HEK293 (cell line): Measurements from ENCODE around the gene NTRK3.

Source experiments
- CTCF ChIA-PET: fragments of 350-600 bp; formaldehyde crosslinking; extraction: SDS; loops from one replicate; lab custom pipeline; 2021; ENCODE audit warnings: antibody characterized with exemption; lab: Yijun Ruan, JAX
- POLR2A ChIA-PET: fragments of 300-600 bp; formaldehyde crosslinking; extraction: SDS; loops from one replicate; lab custom pipeline; 2020; ENCODE audit warnings: antibody characterized with exemption, inconsistent platforms; lab: Yijun Ruan, JAX
- H3K27ac ChIP-seq: fragments of 200-500 bp; sonication (Bioruptor generic); 2 replicates; pipeline ENCODE4 v1.5.1; 2014; ENCODE audit warnings: low read depth, low read length, control low read depth, inconsistent platforms; ENCODE audit errors: extremely low read depth
- H3K36me3 ChIP-seq, 2 experiments: fragments of 200-500 bp in 1 of 2; sonication (Bioruptor generic) in 1 of 2; 1 replicate in 1 of 2; 2 replicates in 1 of 2; pipeline ENCODE4 v1.5.1; 2014 to 2017; ENCODE audit warnings: inconsistent platforms in 2 of 2, low read length in 2 of 2; ENCODE audit not compliant: control insufficient read depth in 2 of 2, insufficient read depth in 1 of 2
- H3K4me1 ChIP-seq: fragments of 200-500 bp; sonication (Bioruptor generic); 2 replicates; pipeline ENCODE4 v1.5.1; 2014; ENCODE audit warnings: mild to moderate bottlenecking, low read length, inconsistent platforms; ENCODE audit not compliant: control insufficient read depth, insufficient read depth
- H3K4me3 ChIP-seq: 2 replicates; pipeline ENCODE4 v1.5.1; 2011; ENCODE audit warnings: low read depth, mild to moderate bottlenecking, control low read depth, low read length, moderate library complexity
- H3K9me3 ChIP-seq: fragments of 200-500 bp; sonication (Bioruptor generic); 2 replicates; pipeline ENCODE4 v1.5.1; 2014; ENCODE audit warnings: low read depth, low read length, inconsistent platforms; ENCODE audit not compliant: control insufficient read depth, insufficient read depth
- GLIS1 ChIP-seq: fragments of 450-650 bp; formaldehyde crosslinking; IDR thresholded peaks from 2 replicates; pipeline ENCODE4 v1.5.1; 2016; ENCODE audit warnings: missing biosample characterization, missing genetic modification characterization
- GLIS2 ChIP-seq: fragments of 450-650 bp; formaldehyde crosslinking; IDR thresholded peaks from 2 replicates; pipeline ENCODE4 v1.5.1; 2016; ENCODE audit warnings: missing biosample characterization, missing genetic modification characterization
- MYNN ChIP-seq: fragments of 450-650 bp; formaldehyde crosslinking; IDR thresholded peaks from 2 replicates; pipeline ENCODE4 v1.5.1; 2016; ENCODE audit warnings: missing biosample characterization, missing genetic modification characterization, borderline replicate concordance
- SALL2 ChIP-seq: fragments of 450-650 bp; formaldehyde crosslinking; IDR thresholded peaks from 2 replicates; pipeline ENCODE4 v1.5.0; 2017; ENCODE audit warnings: missing biosample characterization, mild to moderate bottlenecking, missing genetic modification characterization, borderline replicate concordance
- SP7 ChIP-seq: fragments of 450-650 bp; formaldehyde crosslinking; IDR thresholded peaks from 2 replicates; pipeline ENCODE4 v1.5.1; 2016; ENCODE audit warnings: missing biosample characterization, missing genetic modification characterization
- TRIM28 ChIP-seq: IDR thresholded peaks from 2 replicates; pipeline ENCODE4 v1.6.1; 2011; ENCODE audit warnings: low read length, control low read depth, borderline replicate concordance
- ZBTB17 ChIP-seq: fragments of 450-650 bp; formaldehyde crosslinking; IDR thresholded peaks from 2 replicates; pipeline ENCODE4 v1.5.1; 2016; ENCODE audit warnings: missing biosample characterization, missing genetic modification characterization
- ZFP69B ChIP-seq: fragments of 450-650 bp; formaldehyde crosslinking; IDR thresholded peaks from 2 replicates; pipeline ENCODE4 v1.5.1; 2016; ENCODE audit warnings: missing biosample characterization, missing genetic modification characterization
- ZIC2 ChIP-seq: fragments of 450-650 bp; formaldehyde crosslinking; IDR thresholded peaks from 2 replicates; pipeline ENCODE4 v1.5.1; 2016; ENCODE audit warnings: missing biosample characterization, missing genetic modification characterization
- ZNF132 ChIP-seq: fragments of 450-650 bp; formaldehyde crosslinking; IDR thresholded peaks from 2 replicates; pipeline ENCODE4 v1.5.1; 2017; ENCODE audit warnings: missing biosample characterization, missing genetic modification characterization, borderline replicate concordance
- ZNF274 ChIP-seq, 2 experiments: fragments of 200-500 bp in 1 of 2; fragments of 450-650 bp in 1 of 2; sonication (Bioruptor generic) in 1 of 2; formaldehyde crosslinking in 1 of 2; IDR thresholded peaks; 2 replicates each; pipeline versions ENCODE4 v1.5.1 to v1.6.1; 2014 to 2016; ENCODE audit warnings: borderline replicate concordance in 1 of 2, inconsistent platforms in 1 of 2, low read length in 1 of 2, missing biosample characterization in 1 of 2, missing genetic modification characterization in 1 of 2
- ZNF341 ChIP-seq: fragments of 450-650 bp; formaldehyde crosslinking; IDR thresholded peaks from 2 replicates; pipeline ENCODE4; 2016; ENCODE audit warnings: low read depth, missing biosample characterization, missing genetic modification characterization
- ZNF350 ChIP-seq: fragments of 450-650 bp; formaldehyde crosslinking; IDR thresholded peaks from 2 replicates; pipeline ENCODE4 v1.5.0; 2017; ENCODE audit warnings: missing biosample characterization, mild to moderate bottlenecking, missing genetic modification characterization
- ZNF366 ChIP-seq: fragments of 450-650 bp; formaldehyde crosslinking; conservative IDR thresholded peaks from 2 replicates; pipeline ENCODE4 v1.5.1; 2016; ENCODE audit warnings: missing biosample characterization, missing genetic modification characterization
- ZNF549 ChIP-seq: fragments of 450-650 bp; IDR thresholded peaks from 2 replicates; pipeline ENCODE4 v1.5.1; 2018; ENCODE audit warnings: missing biosample characterization, missing genetic modification characterization, mild to moderate bottlenecking, inconsistent platforms, moderate library complexity
- ZNF677 ChIP-seq: fragments of 450-650 bp; IDR thresholded peaks from 2 replicates; pipeline ENCODE4 v1.5.0; 2018; ENCODE audit warnings: missing biosample characterization, mild to moderate bottlenecking, missing genetic modification characterization, moderate library complexity
- ZNF837 ChIP-seq: fragments of 450-650 bp; formaldehyde crosslinking; IDR thresholded peaks from 2 replicates; pipeline ENCODE4 v1.5.1; 2016; ENCODE audit warnings: missing biosample characterization, missing genetic modification characterization
- TF ChIP-seq, protein P1 (sequence below): fragments of 450-650 bp; formaldehyde crosslinking; IDR thresholded peaks from 2 replicates; pipeline ENCODE4 v1.5.1; 2016; ENCODE audit warnings: missing biosample characterization, missing genetic modification characterization, borderline replicate concordance
- TF ChIP-seq, protein P2 (sequence below): fragments of 450-650 bp; formaldehyde crosslinking; IDR thresholded peaks from 2 replicates; pipeline ENCODE4 v1.5.1; 2016; ENCODE audit warnings: missing biosample characterization, missing genetic modification characterization
- TF ChIP-seq, protein P3 (sequence below): fragments of 450-650 bp; formaldehyde crosslinking; IDR thresholded peaks from 2 replicates; pipeline ENCODE4 v1.5.1; 2017; ENCODE audit warnings: missing biosample characterization, missing genetic modification characterization
- TF ChIP-seq, protein P4 (sequence below): fragments of 450-650 bp; formaldehyde crosslinking; IDR thresholded peaks from 2 replicates; pipeline ENCODE4 v1.5.1; 2016; ENCODE audit warnings: missing biosample characterization, missing genetic modification characterization
- TF ChIP-seq, protein P5 (sequence below): fragments of 450-650 bp; formaldehyde crosslinking; IDR thresholded peaks from 2 replicates; pipeline ENCODE4 v1.5.1; 2016; ENCODE audit warnings: missing biosample characterization, missing genetic modification characterization, borderline replicate concordance

The NTRK3 gene

GRCh38 chr15:87930457-87930856 is 326.1 kb downstream of the NTRK3 start (continued):
- TF ChIP-seq, protein P1, sequence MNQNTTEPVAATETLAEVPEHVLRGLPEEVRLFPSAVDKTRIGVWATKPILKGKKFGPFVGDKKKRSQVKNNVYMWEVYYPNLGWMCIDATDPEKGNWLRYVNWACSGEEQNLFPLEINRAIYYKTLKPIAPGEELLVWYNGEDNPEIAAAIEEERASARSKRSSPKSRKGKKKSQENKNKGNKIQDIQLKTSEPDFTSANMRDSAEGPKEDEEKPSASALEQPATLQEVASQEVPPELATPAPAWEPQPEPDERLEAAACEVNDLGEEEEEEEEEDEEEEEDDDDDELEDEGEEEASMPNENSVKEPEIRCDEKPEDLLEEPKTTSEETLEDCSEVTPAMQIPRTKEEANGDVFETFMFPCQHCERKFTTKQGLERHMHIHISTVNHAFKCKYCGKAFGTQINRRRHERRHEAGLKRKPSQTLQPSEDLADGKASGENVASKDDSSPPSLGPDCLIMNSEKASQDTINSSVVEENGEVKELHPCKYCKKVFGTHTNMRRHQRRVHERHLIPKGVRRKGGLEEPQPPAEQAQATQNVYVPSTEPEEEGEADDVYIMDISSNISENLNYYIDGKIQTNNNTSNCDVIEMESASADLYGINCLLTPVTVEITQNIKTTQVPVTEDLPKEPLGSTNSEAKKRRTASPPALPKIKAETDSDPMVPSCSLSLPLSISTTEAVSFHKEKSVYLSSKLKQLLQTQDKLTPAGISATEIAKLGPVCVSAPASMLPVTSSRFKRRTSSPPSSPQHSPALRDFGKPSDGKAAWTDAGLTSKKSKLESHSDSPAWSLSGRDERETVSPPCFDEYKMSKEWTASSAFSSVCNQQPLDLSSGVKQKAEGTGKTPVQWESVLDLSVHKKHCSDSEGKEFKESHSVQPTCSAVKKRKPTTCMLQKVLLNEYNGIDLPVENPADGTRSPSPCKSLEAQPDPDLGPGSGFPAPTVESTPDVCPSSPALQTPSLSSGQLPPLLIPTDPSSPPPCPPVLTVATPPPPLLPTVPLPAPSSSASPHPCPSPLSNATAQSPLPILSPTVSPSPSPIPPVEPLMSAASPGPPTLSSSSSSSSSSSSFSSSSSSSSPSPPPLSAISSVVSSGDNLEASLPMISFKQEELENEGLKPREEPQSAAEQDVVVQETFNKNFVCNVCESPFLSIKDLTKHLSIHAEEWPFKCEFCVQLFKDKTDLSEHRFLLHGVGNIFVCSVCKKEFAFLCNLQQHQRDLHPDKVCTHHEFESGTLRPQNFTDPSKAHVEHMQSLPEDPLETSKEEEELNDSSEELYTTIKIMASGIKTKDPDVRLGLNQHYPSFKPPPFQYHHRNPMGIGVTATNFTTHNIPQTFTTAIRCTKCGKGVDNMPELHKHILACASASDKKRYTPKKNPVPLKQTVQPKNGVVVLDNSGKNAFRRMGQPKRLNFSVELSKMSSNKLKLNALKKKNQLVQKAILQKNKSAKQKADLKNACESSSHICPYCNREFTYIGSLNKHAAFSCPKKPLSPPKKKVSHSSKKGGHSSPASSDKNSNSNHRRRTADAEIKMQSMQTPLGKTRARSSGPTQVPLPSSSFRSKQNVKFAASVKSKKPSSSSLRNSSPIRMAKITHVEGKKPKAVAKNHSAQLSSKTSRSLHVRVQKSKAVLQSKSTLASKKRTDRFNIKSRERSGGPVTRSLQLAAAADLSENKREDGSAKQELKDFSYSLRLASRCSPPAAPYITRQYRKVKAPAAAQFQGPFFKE, result no peak
- no peak for TF ChIP-seq ZIC2 (tag by site-specific recombination)
- no peak for TF ChIP-seq ZNF677 (tag by site-specific recombination)
- TF ChIP-seq GLIS1 (tag by site-specific recombination), result no peak
- no peak for TF ChIP-seq MYNN (tag by site-specific recombination)
- TF ChIP-seq, all 188 proteins: peak for 0

GRCh38 chr15:87929841-87930240 is 326.7 kb downstream of the NTRK3 start:
- Histone ChIP-seq H3K27ac (no peak overlapping the region), H3K9me3 (no peaks in the 10 kb centered on the region), H3K36me3 (no peaks in the 10 kb centered on the region), H3K4me1 (no peaks in the 10 kb centered on the region), H3K4me3 (no peak overlapping the region)
- ChIA-PET POLR2A (no interaction called here), CTCF (no interaction called here)
- TF ChIP-seq ZNF350, result no peak

- TF ChIP-seq, protein P2, sequence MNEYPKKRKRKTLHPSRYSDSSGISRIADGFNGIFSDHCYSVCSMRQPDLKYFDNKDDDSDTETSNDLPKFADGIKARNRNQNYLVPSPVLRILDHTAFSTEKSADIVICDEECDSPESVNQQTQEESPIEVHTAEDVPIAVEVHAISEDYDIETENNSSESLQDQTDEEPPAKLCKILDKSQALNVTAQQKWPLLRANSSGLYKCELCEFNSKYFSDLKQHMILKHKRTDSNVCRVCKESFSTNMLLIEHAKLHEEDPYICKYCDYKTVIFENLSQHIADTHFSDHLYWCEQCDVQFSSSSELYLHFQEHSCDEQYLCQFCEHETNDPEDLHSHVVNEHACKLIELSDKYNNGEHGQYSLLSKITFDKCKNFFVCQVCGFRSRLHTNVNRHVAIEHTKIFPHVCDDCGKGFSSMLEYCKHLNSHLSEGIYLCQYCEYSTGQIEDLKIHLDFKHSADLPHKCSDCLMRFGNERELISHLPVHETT (tag by site-specific recombination), result no peak
- no peak for TF ChIP-seq ZNF366 (tag by site-specific recombination)
- TF ChIP-seq ZNF837 (tag by site-specific recombination), result no peak
- no peak for TF ChIP-seq GLIS2 (tag by site-specific recombination)
- no peak for TF ChIP-seq SP7 (tag by site-specific recombination)
- TF ChIP-seq, protein P3, sequence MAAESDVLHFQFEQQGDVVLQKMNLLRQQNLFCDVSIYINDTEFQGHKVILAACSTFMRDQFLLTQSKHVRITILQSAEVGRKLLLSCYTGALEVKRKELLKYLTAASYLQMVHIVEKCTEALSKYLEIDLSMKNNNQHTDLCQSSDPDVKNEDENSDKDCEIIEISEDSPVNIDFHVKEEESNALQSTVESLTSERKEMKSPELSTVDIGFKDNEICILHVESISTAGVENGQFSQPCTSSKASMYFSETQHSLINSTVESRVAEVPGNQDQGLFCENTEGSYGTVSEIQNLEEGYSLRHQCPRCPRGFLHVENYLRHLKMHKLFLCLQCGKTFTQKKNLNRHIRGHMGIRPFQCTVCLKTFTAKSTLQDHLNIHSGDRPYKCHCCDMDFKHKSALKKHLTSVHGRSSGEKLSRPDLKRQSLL (tag by site-specific recombination), result no peak
- TF ChIP-seq TRIM28, result no peak
- TF ChIP-seq ZNF132 (tag by site-specific recombination), result no peak
- TF ChIP-seq, protein P4, sequence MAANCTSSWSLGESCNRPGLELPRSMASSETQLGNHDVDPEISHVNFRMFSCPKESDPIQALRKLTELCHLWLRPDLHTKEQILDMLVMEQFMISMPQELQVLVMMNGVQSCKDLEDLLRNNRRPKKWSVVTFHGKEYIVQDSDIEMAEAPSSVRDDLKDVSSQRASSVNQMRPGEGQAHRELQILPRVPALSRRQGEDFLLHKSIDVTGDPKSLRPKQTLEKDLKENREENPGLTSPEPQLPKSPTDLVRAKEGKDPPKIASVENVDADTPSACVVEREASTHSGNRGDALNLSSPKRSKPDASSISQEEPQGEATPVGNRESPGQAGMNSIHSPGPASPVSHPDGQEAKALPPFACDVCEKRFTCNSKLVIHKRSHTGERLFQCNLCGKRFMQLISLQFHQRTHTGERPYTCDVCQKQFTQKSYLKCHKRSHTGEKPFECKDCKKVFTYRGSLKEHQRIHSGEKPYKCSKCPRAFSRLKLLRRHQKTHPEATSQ (tag by site-specific recombination), result no peak
- no peak for TF ChIP-seq ZNF341 (tag by site-specific recombination)
- TF ChIP-seq, protein P5, sequence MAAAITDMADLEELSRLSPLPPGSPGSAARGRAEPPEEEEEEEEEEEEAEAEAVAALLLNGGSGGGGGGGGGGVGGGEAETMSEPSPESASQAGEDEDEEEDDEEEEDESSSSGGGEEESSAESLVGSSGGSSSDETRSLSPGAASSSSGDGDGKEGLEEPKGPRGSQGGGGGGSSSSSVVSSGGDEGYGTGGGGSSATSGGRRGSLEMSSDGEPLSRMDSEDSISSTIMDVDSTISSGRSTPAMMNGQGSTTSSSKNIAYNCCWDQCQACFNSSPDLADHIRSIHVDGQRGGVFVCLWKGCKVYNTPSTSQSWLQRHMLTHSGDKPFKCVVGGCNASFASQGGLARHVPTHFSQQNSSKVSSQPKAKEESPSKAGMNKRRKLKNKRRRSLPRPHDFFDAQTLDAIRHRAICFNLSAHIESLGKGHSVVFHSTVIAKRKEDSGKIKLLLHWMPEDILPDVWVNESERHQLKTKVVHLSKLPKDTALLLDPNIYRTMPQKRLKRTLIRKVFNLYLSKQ (tag by site-specific recombination), result no peak
- TF ChIP-seq SALL2, result no peak
- TF ChIP-seq ZBTB17, result no peak
- no peak for TF ChIP-seq ZFP69B (tag by site-specific recombination)
- no peak for TF ChIP-seq ZNF549
- no peak for TF ChIP-seq ZNF274 (IDR thresholded peaks at IDR 0.05; ENCODE audit: low read length)
- TF ChIP-seq ZNF274 (tag by site-specific recombination; IDR thresholded peaks at IDR 0.05; ENCODE audit: borderline replicate concordance), result no peak
- TF ChIP-seq, all 188 proteins: peak for 0
- H3K9me3 ChIP-seq, result no peaks in the 10 kb centered on the region
- no peak overlapping the region for H3K4me3 ChIP-seq
- ChIA-PET POLR2A (no interaction called here), CTCF (interaction anchor here (0.6 kb wide), 1 partner anchor 114 kb away, joined by 4 read pairs; no protein-coding TSS in a partner anchor)
- no peak overlapping the region for H3K27ac ChIP-seq
- no peaks in the 10 kb centered on the region for H3K36me3 ChIP-seq
- no peaks in the 10 kb centered on the region for H3K4me1 ChIP-seq
Measured at GRCh38 chr15:87924433-87924832, 332.1 kb downstream of the NTRK3 start.
